Middle frontal gyrus (tissue), 1 donor: ENCODE measurements around the gene CADM1.

Source experiments
- DNase-seq: peaks from one replicate; pipeline ENCODE4 v3.0.0-alpha.2; 2015; ENCODE audit warnings: low spot score; ENCODE audit errors: extremely low spot score

The CADM1 gene

GRCh38 chr11:115215694-115216617, 288.3 kb downstream of the CADM1 start:
- DNase-seq = no peak

- DNase-seq = no peak
Measured at GRCh38 chr11:115214644-115215234, 289.5 kb downstream of the CADM1 start.

GRCh38 chr11:115213007-115213406, 291.2 kb downstream of the CADM1 start:
- DNase-seq = no peak

GRCh38 chr11:115208808-115209259, 295.4 kb downstream of the CADM1 start:
- DNase-seq = no peak

GRCh38 chr11:115207916-115208315, 296.3 kb downstream of the CADM1 start:
- no peak for DNase-seq

GRCh38 chr11:115207166-115207591, 297.0 kb downstream of the CADM1 start:
- DNase-seq = no peak

GRCh38 chr11:115206365-115207022, 297.7 kb downstream of the CADM1 start:
- DNase-seq = no peak

- DNase-seq = no peak
Measured at GRCh38 chr11:115202900-115203552, 301.2 kb downstream of the CADM1 start.

- DNase-seq = no peak
Measured at GRCh38 chr11:115202074-115202473, 302.1 kb downstream of the CADM1 start.

GRCh38 chr11:115201111-115201792, 303.0 kb downstream of the CADM1 start:
- no peak for DNase-seq

GRCh38 chr11:115199481-115200069, 304.6 kb downstream of the CADM1 start:
- no peak for DNase-seq

GRCh38 chr11:115198321-115198741, 305.9 kb downstream of the CADM1 start:
- no peak for DNase-seq

GRCh38 chr11:115197433-115197832, 306.8 kb downstream of the CADM1 start:
- DNase-seq = no peak

GRCh38 chr11:115197031-115197430, 307.2 kb downstream of the CADM1 start:
- no peak for DNase-seq

- DNase-seq = no peak
Measured at GRCh38 chr11:115194802-115195110, 309.5 kb downstream of the CADM1 start.

GRCh38 chr11:115193914-115194801, 310.1 kb downstream of the CADM1 start:
- no peak for DNase-seq

- no peak for DNase-seq
Measured at GRCh38 chr11:115191761-115192160, 312.5 kb downstream of the CADM1 start.

GRCh38 chr11:115190196-115190595, 314.0 kb downstream of the CADM1 start:
- no peak for DNase-seq

- no peak for DNase-seq
Measured at GRCh38 chr11:115188898-115189278, 315.3 kb downstream of the CADM1 start.
